ENCODE data around the gene NKX2-4. TPM values are rescaled to one million over a fixed set of nuclear protein-coding genes. Genes with fewer than 3 reads are reported as not detected.
"Not testable (repeated sequence)": the region's sequence is repeated elsewhere in the genome, so short reads cannot be mapped to it uniquely, and the experiment has no call there.

The NKX2-4 gene
- total RNA-seq, 6 experiments from 2014 or later = not detected

DNA sequence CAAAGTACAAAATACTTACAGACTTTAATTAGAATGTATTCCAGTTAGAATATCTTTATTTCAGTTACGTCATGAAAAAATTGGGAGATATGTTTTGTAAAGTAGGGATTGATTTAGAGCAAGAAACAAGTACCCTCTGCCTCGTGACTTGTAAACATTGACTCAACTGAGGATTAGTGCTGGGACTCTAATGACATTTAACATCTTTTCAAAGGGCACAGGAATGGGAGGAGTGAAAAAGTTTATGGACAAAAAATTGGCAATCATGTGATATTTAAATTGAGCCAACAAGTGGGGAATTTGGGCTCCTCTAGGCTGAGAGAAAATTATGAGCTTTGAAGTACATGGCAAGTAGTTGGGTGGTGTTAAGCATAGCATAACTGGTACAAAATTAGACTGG lies 25.3 kb downstream of the NKX2-4 start:
- DNase-seq (no peak), ATAC-seq (no peak)
- Histone ChIP-seq H3K27ac (no peak overlapping the region), H3K4me1 (peaks cover 0 to 8% (median 0%) of the 10 kb centered on the region in 4 donors), H3K4me3 (no peak overlapping the region), H3K27me3 (no peaks in the 10 kb centered on the region), H3K36me3 (peaks cover 0 to 22% (median 7%) of the 10 kb centered on the region in 4 donors), H3K9me3 (no peaks in the 10 kb centered on the region)
- WGBS (ENCODE audit: insufficient coverage, low coverage, low lambda C conversion rate, missing lambda C conversion rate) = 86% methylated on average over 2 of the region's 2 CpGs
- TF ChIP-seq, protein P1, sequence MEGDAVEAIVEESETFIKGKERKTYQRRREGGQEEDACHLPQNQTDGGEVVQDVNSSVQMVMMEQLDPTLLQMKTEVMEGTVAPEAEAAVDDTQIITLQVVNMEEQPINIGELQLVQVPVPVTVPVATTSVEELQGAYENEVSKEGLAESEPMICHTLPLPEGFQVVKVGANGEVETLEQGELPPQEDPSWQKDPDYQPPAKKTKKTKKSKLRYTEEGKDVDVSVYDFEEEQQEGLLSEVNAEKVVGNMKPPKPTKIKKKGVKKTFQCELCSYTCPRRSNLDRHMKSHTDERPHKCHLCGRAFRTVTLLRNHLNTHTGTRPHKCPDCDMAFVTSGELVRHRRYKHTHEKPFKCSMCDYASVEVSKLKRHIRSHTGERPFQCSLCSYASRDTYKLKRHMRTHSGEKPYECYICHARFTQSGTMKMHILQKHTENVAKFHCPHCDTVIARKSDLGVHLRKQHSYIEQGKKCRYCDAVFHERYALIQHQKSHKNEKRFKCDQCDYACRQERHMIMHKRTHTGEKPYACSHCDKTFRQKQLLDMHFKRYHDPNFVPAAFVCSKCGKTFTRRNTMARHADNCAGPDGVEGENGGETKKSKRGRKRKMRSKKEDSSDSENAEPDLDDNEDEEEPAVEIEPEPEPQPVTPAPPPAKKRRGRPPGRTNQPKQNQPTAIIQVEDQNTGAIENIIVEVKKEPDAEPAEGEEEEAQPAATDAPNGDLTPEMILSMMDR (IDR thresholded peaks at IDR 0.05) = no peak
- TF ChIP-seq POLR2A (IDR thresholded peaks at IDR 0.05) = no peak
- intact Hi-C loops (cut with DNase I) = no loop called here

DNA sequence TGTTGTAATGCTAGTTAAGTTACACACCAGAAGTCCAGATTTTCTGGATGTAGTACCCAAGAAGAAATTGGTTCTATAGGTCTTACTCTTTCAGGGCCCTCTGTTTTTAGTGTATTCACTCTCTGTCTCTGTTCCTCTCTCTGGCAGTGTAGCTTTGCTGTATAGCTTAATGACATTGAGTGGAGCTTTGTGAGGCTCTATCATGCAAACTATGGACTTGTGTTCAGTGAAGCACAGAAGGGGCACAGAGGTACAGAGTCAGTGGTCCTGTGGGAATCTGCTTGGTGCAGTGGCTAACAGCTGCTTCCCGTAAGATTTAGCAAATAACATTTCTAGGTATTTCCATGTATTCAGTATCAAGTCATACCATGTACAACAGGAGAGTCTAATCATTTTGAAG lies 26.1 kb downstream of the NKX2-4 start:
- DNase-seq = no peak
- intact Hi-C loops (cut with DNase I) = no loop called here
- Histone ChIP-seq H3K4me3 (no peak overlapping the region), H3K4me1 (peaks cover 0 to 8% (median 0%) of the 10 kb centered on the region in 4 donors), H3K27me3 (no peaks in the 10 kb centered on the region), H3K9me3 (no peaks in the 10 kb centered on the region), H3K27ac (no peak overlapping the region), H3K36me3 (peaks cover 0 to 30% (median 8%) of the 10 kb centered on the region in 4 donors)
- no peak for TF ChIP-seq POLR2A (IDR thresholded peaks at IDR 0.05)
- TF ChIP-seq, protein P1 (IDR thresholded peaks at IDR 0.05) = no peak
- WGBS (ENCODE audit: insufficient coverage, low coverage, low lambda C conversion rate, missing lambda C conversion rate) = 86% methylated on average over 1 of the region's 1 CpG
- no peak for ATAC-seq

DNA sequence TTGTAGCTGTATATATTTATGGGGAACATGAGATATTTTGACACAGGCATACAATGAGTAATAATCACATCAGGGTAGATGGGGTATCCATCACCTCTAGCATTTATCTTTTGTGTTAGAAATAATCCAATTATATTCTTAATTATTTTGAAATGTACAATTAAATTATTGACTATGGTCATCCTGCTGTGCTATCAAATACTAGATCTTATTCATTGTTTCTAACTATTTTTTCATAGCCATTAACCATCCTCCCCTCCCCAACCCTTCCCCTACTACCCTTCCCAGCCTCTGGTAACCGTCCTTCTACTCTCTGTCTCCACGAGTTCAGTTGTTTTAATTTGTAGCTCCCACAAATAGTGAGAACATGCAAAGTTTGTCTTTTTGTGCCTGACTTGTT lies 28.5 kb downstream of the NKX2-4 start:
- H3K4me3 ChIP-seq = no peak overlapping the region
- H3K4me1 ChIP-seq = no peaks in the 10 kb centered on the region
- DNase-seq (no peak), ATAC-seq (no peak)
- H3K27ac ChIP-seq = no peak overlapping the region
- no peaks in the 10 kb centered on the region for H3K9me3 ChIP-seq
- intact Hi-C loops (cut with DNase I) = no loop called here
- peaks cover 0 to 36% (median 10%) of the 10 kb centered on the region in 4 donors for H3K36me3 ChIP-seq
- TF ChIP-seq, protein P1 (IDR thresholded peaks at IDR 0.05) = no peak
- no peak for TF ChIP-seq POLR2A (IDR thresholded peaks at IDR 0.05)
- no peaks in the 10 kb centered on the region for H3K27me3 ChIP-seq
- 50% methylated on average over 2 of the region's 2 CpGs for WGBS (ENCODE audit: insufficient coverage, low coverage, low lambda C conversion rate, missing lambda C conversion rate)

DNA sequence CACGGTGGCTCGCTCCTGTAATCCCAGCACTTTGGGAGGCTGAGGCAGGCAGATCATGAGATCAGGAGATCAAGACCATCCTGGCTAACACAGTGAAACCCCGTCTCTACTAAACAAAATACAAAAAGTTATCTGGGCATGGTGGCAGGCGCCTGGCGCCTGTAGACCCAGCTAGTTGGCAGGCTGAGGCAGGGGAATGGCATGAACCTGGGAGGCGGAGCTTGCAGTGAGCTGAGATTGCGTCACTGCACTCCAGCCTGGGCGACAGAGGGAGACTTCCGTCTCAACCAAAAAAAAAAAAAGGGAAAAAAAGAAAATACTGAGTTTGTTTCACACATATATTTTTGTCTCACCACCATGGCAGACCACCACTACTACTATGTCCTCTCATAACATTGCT lies 31.1 kb downstream of the NKX2-4 start:
- H3K36me3 ChIP-seq = peaks cover 0 to 36% (median 10%) of the 10 kb centered on the region in 4 donors
- H3K9me3 ChIP-seq; intact Hi-C loops (cut with DNase I); ATAC-seq; H3K27ac ChIP-seq; H3K27me3 ChIP-seq; H3K4me1 ChIP-seq; DNase-seq; H3K4me3 ChIP-seq: not testable (repeated sequence)
- WGBS (ENCODE audit: insufficient coverage, low coverage, low lambda C conversion rate, missing lambda C conversion rate) = 67% methylated on average over 4 of the region's 9 CpGs

DNA sequence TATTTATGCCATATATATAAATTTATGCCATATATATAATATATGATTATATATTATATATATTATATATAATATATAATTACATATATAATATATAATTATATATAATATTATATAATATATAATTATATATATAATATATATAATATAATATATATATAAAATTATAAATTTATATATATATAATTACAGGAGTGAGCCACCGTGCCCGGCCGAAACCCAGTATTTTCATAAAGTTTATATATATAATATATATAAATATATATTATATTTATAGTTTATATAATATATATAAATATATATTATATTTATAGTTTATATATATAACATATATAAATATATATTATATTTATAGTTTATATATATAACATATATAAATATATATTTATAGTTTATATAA lies 31.6 kb downstream of the NKX2-4 start:
- no peaks in the 10 kb centered on the region for H3K4me1 ChIP-seq
- H3K36me3 ChIP-seq = peaks cover 0 to 36% (median 8%) of the 10 kb centered on the region in 4 donors
- intact Hi-C loops (cut with DNase I) = no loop called here
- ATAC-seq (no peak), DNase-seq (no peak)
- H3K4me3 ChIP-seq = no peak overlapping the region
- H3K27me3 ChIP-seq = no peaks in the 10 kb centered on the region
- TF ChIP-seq, protein P1 (IDR thresholded peaks at IDR 0.05) = no peak
- TF ChIP-seq POLR2A (IDR thresholded peaks at IDR 0.05) = no peak
- H3K9me3 ChIP-seq = no peaks in the 10 kb centered on the region
- 98% methylated on average over 3 of the region's 3 CpGs for WGBS (ENCODE audit: insufficient coverage, low coverage, low lambda C conversion rate, missing lambda C conversion rate)
- no peak overlapping the region for H3K27ac ChIP-seq
